GM18858 (cell line): ENCODE measurements around the gene CDK4.
"Not testable (repeated sequence)": the region's sequence is repeated elsewhere in the genome, so short reads cannot be mapped to it uniquely, and the experiment has no call there.

Source experiments
- ATAC-seq: cut with Tn5 transposase; IDR thresholded peaks from one replicate; pipeline ENCODE4 v1.9.1; 2021; ENCODE audit not compliant: unreplicated experiment

The CDK4 gene

DNA sequence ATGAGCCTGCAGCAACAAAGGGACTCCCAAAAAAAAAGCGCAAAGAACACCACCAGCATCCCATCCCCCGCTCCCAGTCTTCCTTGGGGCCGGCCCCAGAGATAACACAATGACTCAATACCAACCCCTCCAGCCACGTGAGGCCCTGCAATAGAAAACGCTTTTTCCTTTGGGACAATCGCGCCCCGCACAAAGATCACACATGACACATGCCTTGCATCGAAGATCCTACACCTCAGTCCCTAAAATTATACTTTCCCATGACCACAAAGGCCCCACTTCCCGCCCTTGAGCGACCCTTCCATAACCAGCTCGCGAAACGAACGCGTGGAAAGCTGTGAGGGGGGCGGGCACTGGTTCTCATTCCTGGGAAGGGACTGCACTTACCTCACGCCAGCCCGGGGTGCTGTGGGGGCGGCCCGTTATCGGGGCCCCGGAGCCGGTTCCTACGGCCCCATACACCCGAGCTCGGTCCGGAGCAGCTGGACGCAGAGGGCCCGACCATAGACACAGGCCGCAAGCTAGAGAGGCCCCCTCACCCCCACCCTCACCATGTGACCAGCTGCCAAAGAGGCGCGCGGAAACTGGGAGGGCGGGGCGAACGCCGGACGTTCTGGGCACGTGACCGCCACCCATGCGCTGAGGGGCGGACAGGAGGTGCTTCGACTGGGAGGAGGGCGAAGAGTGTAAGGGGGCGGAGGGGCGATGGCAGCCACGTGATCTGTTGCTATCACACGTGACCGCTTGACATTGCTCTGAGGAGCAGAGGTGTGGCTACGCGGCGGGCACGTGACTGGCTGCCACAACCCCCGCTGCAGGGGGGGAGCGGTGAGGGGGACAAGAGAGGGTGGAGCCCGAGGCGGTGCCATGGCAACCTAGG, at the start of gene CDK4:
TSS of gene CDK4 (minus strand) at position 523 of the 880 bp plus-strand sequence. CDS start 593 bp downstream, outside the sequence.
- peak; percentile 52 for ATAC-seq

- ATAC-seq, result no peak
Measured at GRCh38 chr12:57800965-57801364, 48.9 kb upstream of the CDK4 start.

GRCh38 chr12:57797933-57798332, 45.8 kb upstream of the CDK4 start:
- no peak for ATAC-seq

GRCh38 chr12:57796996-57797395, 44.9 kb upstream of the CDK4 start:
- no peak for ATAC-seq

- ATAC-seq, result no peak
Measured at GRCh38 chr12:57795354-57795753, 43.2 kb upstream of the CDK4 start.

DNA sequence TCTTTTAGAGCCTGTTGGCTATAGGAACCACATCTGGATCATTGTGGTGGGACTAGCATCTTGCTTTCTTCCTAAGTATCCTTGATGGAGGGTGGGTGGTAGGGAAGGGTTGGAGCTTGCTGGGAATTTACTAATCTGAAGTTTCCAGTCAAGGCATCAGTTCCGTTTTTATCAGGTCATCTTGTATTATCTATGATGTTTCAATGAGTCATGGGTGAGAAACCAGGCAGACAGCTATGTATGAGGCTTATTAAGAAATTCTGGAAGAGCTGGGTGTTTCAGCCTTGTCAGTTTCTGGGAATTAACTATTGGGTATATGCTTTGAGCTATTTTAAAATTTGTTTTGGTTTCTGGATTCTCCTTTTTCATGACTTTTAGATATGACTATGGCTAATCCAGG, 41.8 kb upstream of the CDK4 start:
- ATAC-seq, result no peak

DNA sequence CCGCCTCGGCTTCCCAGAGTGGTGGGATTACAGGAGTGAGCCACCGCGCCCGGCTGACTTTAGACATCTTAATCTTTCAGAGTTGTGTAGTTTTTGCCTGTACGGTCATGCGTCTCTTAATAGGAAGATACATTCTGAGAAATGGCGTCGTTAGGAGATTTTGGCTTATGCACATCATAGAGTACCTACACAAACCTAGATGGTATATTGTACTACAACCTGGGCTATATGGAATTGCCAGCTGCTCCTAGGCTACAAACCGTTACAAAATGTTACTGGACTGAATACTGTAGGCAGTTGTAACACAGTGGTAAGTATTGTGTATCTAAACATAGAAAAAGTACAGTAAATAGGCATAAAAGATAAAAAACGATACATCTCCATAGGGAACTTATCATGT, 31.8 kb upstream of the CDK4 start:
- ATAC-seq, result no peak

- no peak for ATAC-seq
Measured at GRCh38 chr12:57783466-57783801, 31.3 kb upstream of the CDK4 start.

DNA sequence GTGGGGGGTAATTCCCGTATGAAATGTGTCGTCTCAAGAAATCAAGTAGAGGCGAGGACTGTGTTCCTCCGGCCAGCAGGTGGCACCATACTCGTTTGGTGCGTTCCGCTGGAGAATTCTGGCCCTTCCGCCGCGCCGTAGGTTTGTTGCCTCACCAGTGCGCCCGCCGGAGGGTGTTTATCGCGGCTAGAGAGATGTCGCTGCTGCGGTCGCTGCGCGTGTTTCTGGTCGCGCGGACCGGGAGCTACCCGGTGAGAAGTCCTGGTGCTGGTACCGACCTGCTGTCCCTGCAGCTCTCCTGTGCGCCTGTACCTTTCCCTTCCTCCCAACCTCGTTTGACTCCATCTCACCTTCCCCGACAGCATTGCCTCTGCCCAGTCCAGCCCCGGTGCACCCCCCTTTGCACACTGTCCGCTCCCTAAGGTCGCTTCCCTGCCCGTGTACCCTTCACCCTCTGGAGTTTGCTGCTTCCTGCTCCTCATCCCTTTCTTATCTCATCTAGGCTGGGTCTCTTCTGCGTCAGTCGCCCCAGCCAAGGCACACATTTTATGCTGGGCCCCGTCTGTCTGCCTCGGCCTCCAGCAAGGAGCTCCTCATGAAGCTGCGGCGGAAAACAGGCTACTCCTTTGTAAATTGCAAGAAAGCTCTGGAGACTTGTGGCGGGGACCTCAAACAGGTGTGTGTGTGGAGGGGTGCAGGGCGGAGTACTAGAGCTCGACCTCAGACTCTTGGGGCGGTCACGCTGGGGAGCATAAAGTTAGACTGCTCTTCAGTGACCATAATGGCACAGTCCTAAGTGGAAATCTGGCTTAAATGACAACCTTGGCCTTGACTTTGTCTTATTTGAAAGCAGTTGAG, 30.7 kb upstream of the CDK4 start, which contains the start of gene TSFM:
TSS of gene TSFM (plus strand) at position 180 of the 858 bp plus-strand sequence. CDS start at position 195, 15 bp downstream.
- ATAC-seq, result peak; percentile 66

- no peak for ATAC-seq
Measured at GRCh38 chr12:57782243-57782607, 30.1 kb upstream of the CDK4 start.

DNA sequence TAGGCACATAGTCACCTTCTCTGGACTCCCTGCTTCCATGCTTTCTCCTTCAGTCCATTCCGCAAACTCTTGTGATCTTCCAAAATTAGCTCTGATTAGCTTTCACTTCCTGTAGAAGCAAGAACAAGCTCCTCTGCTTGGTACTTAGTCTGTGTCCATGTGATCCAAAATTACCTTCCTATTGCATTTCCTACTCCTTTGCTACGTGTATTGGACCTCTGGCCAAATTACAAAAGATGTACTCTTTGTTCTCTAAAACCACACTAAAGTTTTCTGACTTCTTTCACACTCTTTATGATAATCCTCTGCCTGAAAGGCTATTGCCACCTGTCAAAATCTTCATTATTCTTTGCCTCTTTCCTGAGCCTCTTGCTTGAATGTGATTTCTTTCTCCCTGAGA, 29.7 kb upstream of the CDK4 start:
- ATAC-seq, result no peak

DNA sequence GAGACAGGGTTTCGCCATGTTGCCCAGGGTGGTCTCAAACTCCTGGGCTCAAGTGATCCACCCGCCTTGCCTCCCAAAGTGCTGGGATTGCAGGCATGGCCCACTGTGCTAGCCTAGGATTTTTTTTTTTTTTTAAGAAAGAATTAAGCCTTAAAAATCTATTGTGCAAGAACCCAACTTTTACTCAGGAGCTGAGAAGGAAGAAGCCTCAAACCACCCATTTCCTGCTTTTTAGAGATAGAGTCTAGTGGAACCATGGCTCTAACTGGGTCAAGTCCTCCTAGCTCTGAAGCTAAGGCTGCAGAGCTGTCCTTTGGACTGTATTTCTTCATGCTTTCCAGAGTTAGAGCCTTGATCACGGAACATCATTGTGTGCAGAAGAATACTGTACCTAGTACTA, 29.1 kb upstream of the CDK4 start:
- no peak for ATAC-seq

GRCh38 chr12:57780284-57780897, 28.3 kb upstream of the CDK4 start:
- ATAC-seq, result no peak

DNA sequence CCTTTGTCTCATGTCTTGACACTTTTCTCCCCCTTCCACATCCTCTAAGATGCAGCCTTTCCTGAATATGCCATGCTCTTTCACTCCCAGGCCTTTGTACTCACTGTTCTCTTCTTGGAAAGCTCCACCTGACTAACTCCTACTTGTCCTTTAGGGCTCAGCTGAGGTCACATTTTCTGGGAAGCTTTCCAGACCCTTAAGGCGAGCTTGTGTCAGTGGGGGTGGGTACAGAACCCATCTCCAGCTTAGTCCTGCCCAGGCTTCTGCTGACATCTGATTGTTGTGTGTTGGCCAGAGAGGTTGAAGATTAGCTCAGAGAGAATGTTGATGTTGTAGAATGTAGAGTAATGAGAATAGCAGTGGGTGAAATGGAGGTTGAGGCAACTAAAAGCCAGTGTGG, 27.6 kb upstream of the CDK4 start:
- no peak for ATAC-seq

- no peak for ATAC-seq
Measured at GRCh38 chr12:57777911-57778310, 25.8 kb upstream of the CDK4 start.

- ATAC-seq, result no peak
Measured at GRCh38 chr12:57777367-57777766, 25.3 kb upstream of the CDK4 start.

GRCh38 chr12:57776247-57776587, 24.1 kb upstream of the CDK4 start:
- ATAC-seq, result no peak

- no peak for ATAC-seq
Measured at GRCh38 chr12:57775563-57776246, 23.6 kb upstream of the CDK4 start.

GRCh38 chr12:57775044-57775443, 22.9 kb upstream of the CDK4 start:
- no peak for ATAC-seq

DNA sequence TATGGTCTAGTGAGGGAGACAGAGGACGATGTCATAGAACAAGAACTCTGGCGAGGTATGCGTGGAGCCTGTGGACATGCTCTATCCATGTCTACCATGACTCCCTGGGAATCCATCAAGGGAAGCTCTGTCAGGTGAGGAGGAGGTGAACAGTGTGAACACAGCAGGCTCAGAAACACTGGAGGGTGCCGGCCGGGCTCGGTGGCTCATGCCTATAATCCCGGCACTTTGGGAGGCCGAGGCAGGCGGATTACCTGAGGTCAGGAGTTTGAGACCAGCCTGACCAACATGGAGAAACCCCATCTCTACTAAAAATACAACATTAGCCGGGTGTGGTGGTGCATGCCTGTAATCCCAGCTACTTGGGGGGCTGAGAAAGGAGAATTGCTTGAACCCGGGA, 22.5 kb upstream of the CDK4 start:
- ATAC-seq, result not testable (repeated sequence)
